GM18502 (cell line): ENCODE data around the gene ANO1.
"Not testable (repeated sequence)": the region's sequence is repeated elsewhere in the genome, so short reads cannot be mapped to it uniquely, and the experiment has no call there.

Experiments
- ATAC-seq: cut with Tn5 transposase; IDR thresholded peaks from one replicate; pipeline ENCODE4 v1.9.1; 2021; ENCODE audit warnings: mild to moderate bottlenecking; ENCODE audit not compliant: unreplicated experiment, poor library complexity

ANO1 gene

GRCh38 chr11:70078095-70078780, at the start of gene ANO1:
Gene ANO1, plus strand, starts transcription at chr11:70078317. Its CDS starts 290 bp downstream, at chr11:70078607.
- no peak for ATAC-seq

- no peak for ATAC-seq
Measured at GRCh38 chr11:70029115-70029860, 48.8 kb upstream of the ANO1 start.

- ATAC-seq, result no peak
Measured at GRCh38 chr11:70029861-70030380, 48.2 kb upstream of the ANO1 start.

GRCh38 chr11:70030412-70030811, 47.7 kb upstream of the ANO1 start:
- ATAC-seq, result no peak

- no peak for ATAC-seq
Measured at GRCh38 chr11:70031631-70032469, 46.3 kb upstream of the ANO1 start.

GRCh38 chr11:70032470-70032795, 45.7 kb upstream of the ANO1 start:
- no peak for ATAC-seq

GRCh38 chr11:70032943-70033710, 45.0 kb upstream of the ANO1 start:
- no peak for ATAC-seq

- no peak for ATAC-seq
Measured at GRCh38 chr11:70033711-70034070, 44.4 kb upstream of the ANO1 start.

GRCh38 chr11:70034740-70035365, 43.3 kb upstream of the ANO1 start:
- no peak for ATAC-seq

- ATAC-seq, result not testable (repeated sequence)
Measured at GRCh38 chr11:70035665-70036064, 42.5 kb upstream of the ANO1 start.

- ATAC-seq, result no peak
Measured at GRCh38 chr11:70036971-70037882, 40.9 kb upstream of the ANO1 start.

- ATAC-seq, result no peak
Measured at GRCh38 chr11:70038034-70038834, 39.9 kb upstream of the ANO1 start.

GRCh38 chr11:70040452-70040851, 37.7 kb upstream of the ANO1 start:
- ATAC-seq, result no peak

GRCh38 chr11:70040869-70041501, 37.1 kb upstream of the ANO1 start:
- ATAC-seq, result no peak

GRCh38 chr11:70043482-70043881, 34.6 kb upstream of the ANO1 start:
- ATAC-seq, result no peak

GRCh38 chr11:70046089-70046488, 32.0 kb upstream of the ANO1 start:
- no peak for ATAC-seq

GRCh38 chr11:70048279-70049024, 29.7 kb upstream of the ANO1 start:
- ATAC-seq, result no peak
